ENCODE measurements around the gene EME1.

The EME1 gene

GRCh38 chr17:50406578-50406977 is 33.5 kb downstream of the EME1 start:
- no peaks in the 10 kb centered on the region for H3K79me2 ChIP-seq (ENCODE audit: insufficient read depth, low read length)
- H3K36me3 ChIP-seq (ENCODE audit: insufficient read depth, low read length) = no peaks in the 10 kb centered on the region
- no peaks in the 10 kb centered on the region for H4K20me1 ChIP-seq (ENCODE audit: insufficient read depth, low read length)
- H3K4me2 ChIP-seq (ENCODE audit: low read length) = no peak overlapping the region
- no peak overlapping the region for H2AFZ ChIP-seq (ENCODE audit: low read length)
- H3K9me2 ChIP-seq (ENCODE audit: low read depth, low read length) = no peaks in the 10 kb centered on the region
- TF ChIP-seq CTCF (IDR thresholded peaks at IDR 0.05; ENCODE audit: low read length) = no peak
- TF ChIP-seq EZH2 (IDR thresholded peaks at IDR 0.05; ENCODE audit: borderline replicate concordance, low read length) = no peak
- no peaks in the 10 kb centered on the region for H3K9me3 ChIP-seq (ENCODE audit: low read length)
- no peaks in the 10 kb centered on the region for H3F3A ChIP-seq (ENCODE audit: insufficient read depth, low read length)
- H3K4me1 ChIP-seq (ENCODE audit: insufficient read depth, low read length, severe bottlenecking) = no peaks in the 10 kb centered on the region
- H3K27me3 ChIP-seq (ENCODE audit: insufficient read depth, low read length) = no peaks in the 10 kb centered on the region
- H3K9ac ChIP-seq (ENCODE audit: low read length) = no peak overlapping the region
- H3K4me3 ChIP-seq (ENCODE audit: low read depth, low read length, poor library complexity, severe bottlenecking) = no peak overlapping the region
- H3K27ac ChIP-seq (ENCODE audit: low read depth, low read length, poor library complexity, severe bottlenecking) = no peak overlapping the region

- no peaks in the 10 kb centered on the region for H3K9me3 ChIP-seq (ENCODE audit: low read length)
- H3K4me3 ChIP-seq (ENCODE audit: low read depth, low read length, poor library complexity, severe bottlenecking) = no peak overlapping the region
- H3K27ac ChIP-seq (ENCODE audit: low read depth, low read length, poor library complexity, severe bottlenecking) = no peak overlapping the region
- H3K79me2 ChIP-seq (ENCODE audit: insufficient read depth, low read length) = no peaks in the 10 kb centered on the region
- TF ChIP-seq EZH2 (IDR thresholded peaks at IDR 0.05; ENCODE audit: borderline replicate concordance, low read length) (no peak), CTCF (IDR thresholded peaks at IDR 0.05; ENCODE audit: low read length) (no peak)
- H3F3A ChIP-seq (ENCODE audit: insufficient read depth, low read length) = no peaks in the 10 kb centered on the region
- H3K27me3 ChIP-seq (ENCODE audit: insufficient read depth, low read length) = no peaks in the 10 kb centered on the region
- no peak overlapping the region for H3K4me2 ChIP-seq (ENCODE audit: low read length)
- H3K9ac ChIP-seq (ENCODE audit: low read length) = no peak overlapping the region
- no peaks in the 10 kb centered on the region for H4K20me1 ChIP-seq (ENCODE audit: insufficient read depth, low read length)
- H2AFZ ChIP-seq (ENCODE audit: low read length) = no peak overlapping the region
- H3K36me3 ChIP-seq (ENCODE audit: insufficient read depth, low read length) = no peaks in the 10 kb centered on the region
- H3K9me2 ChIP-seq (ENCODE audit: low read depth, low read length) = no peaks in the 10 kb centered on the region
- H3K4me1 ChIP-seq (ENCODE audit: insufficient read depth, low read length, severe bottlenecking) = no peaks in the 10 kb centered on the region
These were observed 34.9 kb downstream of the EME1 start for GRCh38 chr17:50407921-50408320.

- H3K79me2 ChIP-seq (ENCODE audit: insufficient read depth, low read length) = no peaks in the 10 kb centered on the region
- no peaks in the 10 kb centered on the region for H3K9me2 ChIP-seq (ENCODE audit: low read depth, low read length)
- H3K36me3 ChIP-seq (ENCODE audit: insufficient read depth, low read length) = no peaks in the 10 kb centered on the region
- TF ChIP-seq EZH2 (IDR thresholded peaks at IDR 0.05; ENCODE audit: borderline replicate concordance, low read length) (no peak), CTCF (IDR thresholded peaks at IDR 0.05; ENCODE audit: low read length) (no peak)
- no peak overlapping the region for H3K27ac ChIP-seq (ENCODE audit: low read depth, low read length, poor library complexity, severe bottlenecking)
- no peak overlapping the region for H3K9ac ChIP-seq (ENCODE audit: low read length)
- H3F3A ChIP-seq (ENCODE audit: insufficient read depth, low read length) = no peaks in the 10 kb centered on the region
- H4K20me1 ChIP-seq (ENCODE audit: insufficient read depth, low read length) = no peaks in the 10 kb centered on the region
- no peak overlapping the region for H2AFZ ChIP-seq (ENCODE audit: low read length)
- H3K4me3 ChIP-seq (ENCODE audit: low read depth, low read length, poor library complexity, severe bottlenecking) = no peak overlapping the region
- H3K4me1 ChIP-seq (ENCODE audit: insufficient read depth, low read length, severe bottlenecking) = no peaks in the 10 kb centered on the region
- no peaks in the 10 kb centered on the region for H3K27me3 ChIP-seq (ENCODE audit: insufficient read depth, low read length)
- no peaks in the 10 kb centered on the region for H3K9me3 ChIP-seq (ENCODE audit: low read length)
- no peak overlapping the region for H3K4me2 ChIP-seq (ENCODE audit: low read length)
These were observed 39.2 kb downstream of the EME1 start for GRCh38 chr17:50412188-50412732.

Measured in OCI-LY1 (cell line).